Islet precursor cell (in vitro differentiated cells): ENCODE results near the gene HPCAL1.
A peak's percentile ranks its signal among the peaks of the same experiment; 100 is the strongest.
"Not testable (repeated sequence)": the region's sequence is repeated elsewhere in the genome, so short reads cannot be mapped to it uniquely, and the experiment has no call there.

Source experiments
- DNase-seq: peaks from one replicate; pipeline ENCODE4 v3.0.0-alpha.2; 2018

The HPCAL1 gene

DNA sequence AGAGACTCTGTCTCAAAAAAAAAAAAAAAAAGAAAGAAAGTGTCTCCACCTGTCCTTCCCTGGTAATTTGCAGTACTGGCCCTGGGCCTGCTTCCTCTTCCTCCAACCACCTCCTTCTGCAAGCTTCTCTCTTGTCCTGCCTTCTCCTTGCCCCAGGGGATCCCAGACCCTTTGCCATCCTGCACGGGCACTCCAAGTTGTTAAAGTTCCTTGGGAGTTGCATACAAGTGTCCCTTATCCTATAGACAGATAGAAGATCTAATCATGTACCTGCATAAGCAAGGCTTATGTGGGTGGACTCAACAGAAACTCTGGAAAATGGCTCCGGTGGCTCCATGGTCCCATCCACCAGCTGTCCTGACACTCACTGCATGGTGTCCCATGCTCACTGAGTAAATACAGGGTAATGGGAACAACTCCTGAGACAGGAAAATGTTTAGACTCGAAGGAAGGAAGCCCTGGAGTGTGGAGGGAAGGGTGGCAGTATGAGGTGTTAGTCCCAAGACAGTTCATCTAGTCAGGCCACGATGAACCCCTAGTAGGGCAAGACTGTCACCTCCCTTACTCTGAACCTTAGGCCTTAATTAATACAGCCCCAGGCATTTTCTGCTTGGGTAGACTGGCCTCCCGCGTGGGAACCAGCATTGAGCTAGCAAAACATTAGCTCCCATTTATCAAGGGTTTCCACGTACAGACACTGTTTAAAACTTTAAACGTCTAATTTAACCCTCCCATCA lies 128.3 kb downstream of the HPCAL1 start:
- no peak for DNase-seq

DNA sequence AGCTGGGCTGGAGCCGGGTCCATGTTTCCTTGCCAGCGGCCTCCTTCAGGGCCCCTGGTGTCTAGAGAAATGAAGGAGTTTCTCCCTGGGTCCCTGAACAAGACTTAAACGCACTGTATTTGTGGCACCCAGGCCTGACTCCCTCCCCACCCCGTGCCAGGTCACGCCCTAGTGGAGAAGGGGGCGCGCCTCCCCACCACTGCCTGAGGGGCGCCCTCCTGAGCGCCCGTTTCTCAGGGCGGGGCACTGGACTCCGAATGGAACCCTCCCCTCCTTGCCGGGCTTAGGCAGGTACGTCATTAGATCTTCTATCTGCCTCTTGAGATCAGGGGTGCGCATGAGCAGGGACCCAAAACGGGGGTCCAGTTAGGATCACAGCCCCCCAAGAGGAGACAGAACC lies 129.1 kb downstream of the HPCAL1 start:
- DNase-seq: no peak

DNA sequence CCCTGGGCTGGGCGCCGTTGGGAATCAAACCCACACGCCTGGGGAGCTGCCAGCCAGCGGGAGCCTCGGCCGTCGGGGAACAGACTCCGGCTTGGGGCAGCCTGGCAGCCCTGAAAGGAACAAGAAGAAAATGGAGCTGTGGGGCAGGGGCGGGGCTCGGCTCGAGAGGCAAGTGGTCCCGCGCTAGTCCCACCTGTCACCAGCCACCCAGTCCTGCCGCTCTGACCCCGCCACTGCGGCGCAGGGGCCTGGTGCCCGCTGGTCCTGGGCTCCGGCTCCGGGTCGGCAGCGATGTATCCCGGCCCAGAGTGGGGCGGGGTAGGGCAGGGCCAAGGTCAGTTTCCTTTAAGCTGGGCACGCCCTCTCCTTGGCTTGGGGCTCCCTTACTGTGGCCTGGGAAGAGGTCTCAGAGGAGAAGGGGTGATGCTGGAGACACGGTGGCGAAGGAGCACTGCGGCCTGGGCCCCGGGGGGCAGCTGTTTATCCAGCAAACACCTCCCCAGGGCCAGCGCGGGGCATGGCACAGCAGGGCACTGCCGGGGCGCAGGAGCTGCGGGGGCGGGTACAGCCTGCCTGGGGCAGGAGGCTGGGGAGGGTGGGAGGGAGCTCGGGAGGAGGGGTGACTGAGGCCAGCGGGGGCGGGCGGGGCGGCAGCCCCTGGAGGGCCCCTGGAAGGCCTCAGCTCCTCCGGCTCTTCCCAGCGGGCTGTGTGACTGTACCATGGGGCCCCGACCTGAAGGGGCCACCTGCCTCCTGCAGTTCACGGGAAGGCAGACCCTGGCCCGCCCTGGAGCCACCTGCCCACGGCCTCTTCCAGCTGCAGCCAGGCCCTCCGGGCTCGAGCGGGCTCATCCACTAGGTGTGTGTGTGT lies 129.8 kb downstream of the HPCAL1 start:
- no peak for DNase-seq

DNA sequence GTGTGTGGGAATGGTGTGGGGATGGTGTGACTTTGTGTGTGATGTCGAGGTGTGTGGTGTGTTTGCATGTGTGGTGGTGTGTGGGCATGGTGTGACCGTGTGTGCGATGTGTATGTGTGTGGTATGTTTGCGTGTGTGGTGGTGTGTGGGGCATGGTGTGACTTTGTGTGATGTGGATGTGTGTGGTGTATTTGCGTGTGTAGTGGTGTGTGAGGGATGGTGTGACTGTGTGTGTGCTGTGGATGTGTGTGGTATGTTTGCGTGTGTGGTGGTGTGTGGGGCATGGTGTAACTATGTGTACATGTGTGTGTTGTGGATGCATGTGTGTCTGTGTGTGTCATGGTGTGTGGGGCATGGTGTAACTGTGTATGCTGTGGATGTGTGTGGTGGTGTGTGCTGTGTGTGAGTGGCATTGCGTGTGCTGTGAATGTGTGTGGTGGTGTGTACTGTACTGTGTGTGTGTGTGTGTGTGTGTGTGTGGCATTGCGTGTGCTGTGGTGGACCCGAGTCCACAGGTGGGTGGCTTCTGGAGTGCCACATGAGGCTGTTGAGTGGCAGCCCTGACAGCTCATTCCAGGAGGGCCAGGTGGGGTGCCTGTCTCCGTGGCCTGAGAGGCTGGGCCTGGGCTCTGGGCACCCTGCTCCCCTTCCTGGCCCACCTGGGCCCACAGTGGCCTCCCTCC lies 130.7 kb downstream of the HPCAL1 start:
- no peak for DNase-seq

DNA sequence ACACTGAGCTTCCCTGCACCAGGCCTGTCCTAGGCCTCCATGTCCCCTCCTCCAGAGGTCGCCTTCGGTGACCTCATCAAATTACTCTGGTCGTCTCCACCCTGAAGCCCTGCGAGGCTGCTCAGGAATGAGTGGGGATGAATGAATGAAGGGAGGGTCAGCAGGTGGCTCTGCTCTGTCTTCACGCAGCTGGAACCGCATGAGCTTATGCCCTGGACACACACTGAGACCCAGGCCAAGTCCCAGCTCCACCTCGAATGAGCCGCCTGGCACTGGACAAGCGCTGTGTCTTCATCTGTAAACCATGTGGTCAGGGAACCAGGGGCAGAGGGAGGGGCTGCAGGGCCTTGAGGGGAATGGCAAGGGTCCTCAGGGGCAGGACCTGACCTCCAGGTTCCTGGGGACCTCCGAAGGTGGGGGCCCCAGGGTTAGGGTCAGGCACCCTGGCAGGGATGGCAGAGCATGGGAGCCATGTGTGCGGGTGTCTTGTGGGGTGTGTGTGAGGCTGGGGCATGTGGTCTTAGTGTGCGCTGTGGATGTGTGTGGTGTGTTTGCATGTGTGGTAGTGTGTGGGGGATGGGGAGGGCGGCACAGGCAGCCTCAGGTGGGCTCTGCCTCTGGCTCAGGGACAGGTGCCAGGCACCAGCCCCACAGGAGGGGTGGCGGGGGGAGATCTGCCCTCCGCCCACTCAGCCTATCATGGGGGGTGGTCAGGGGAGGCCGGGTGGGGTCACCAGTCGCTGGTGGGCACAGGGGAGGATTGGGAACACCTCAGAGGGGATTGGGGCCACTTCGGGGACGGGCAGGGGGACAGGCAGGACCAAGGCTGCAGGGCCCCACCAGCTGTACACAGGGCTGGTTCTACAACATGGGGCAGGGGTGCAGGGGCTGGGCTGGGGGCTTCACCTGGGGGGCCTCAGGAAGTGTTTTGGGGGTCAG lies 131.5 kb downstream of the HPCAL1 start:
- DNase-seq: peak; percentile 77

DNA sequence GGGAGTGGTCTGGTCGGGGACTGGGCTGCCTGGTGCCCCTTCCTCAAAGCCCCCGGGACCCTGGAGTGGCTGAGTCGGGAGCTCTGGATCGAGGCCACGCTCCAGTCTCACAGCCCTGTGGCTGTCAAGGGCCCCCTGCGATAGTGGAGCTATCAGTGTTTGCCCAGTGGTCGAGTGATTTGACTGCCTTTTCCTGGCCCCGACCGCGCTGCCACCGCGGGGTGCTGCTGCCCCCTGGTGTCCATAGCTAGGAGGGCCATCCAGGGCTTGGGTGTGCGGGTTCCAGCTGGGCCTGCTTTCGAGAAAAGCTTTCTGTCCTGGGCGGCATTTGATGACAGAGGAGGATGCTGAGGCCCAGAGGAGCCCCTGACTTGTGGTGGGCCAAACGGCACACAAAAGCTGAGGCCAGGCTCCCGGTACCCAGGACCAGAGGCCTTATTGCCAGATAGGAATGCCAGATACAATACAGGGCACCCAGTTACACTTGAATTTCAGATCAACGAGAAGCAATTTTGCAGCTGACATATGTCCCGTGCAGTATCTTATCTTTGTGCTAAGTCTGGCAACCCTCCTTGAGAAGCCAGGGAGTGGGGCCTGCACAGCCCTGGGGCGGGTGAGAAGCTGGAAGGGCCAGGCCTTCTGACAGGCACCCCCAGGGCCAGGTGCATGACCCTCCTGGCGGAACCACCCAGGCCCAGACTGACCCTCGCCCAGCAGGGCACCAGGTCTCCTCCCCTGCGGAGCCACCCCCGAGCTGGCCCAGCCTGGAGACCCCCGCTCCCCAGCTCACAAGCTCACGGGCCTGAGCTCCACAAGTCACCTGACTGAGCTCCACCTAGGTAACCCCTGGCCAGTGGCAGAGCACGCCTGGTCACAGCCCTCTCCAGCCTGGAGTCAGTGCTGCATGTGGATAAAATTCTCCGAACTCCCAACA lies 132.4 kb downstream of the HPCAL1 start:
- peak; percentile 91 for DNase-seq

DNA sequence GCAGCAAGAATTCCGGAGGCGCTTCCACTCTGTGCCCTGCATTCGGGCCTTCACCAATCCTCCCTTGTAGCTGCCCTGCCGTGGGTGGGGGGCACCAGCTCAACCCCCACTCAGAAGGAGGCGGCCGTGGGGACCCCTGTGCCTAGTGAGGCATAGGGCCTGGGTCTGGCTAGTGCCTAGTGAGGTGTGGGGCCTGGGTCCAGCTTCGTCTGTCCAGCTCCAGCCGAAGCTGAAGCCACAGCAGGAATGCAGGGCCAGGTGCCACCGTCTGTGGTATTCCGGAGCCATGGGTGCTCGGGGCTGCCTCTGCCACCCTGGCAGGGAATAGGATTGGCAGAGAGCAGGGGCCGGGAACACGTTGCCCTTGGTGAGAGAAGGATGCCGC lies 133.1 kb downstream of the HPCAL1 start:
- no peak for DNase-seq

DNA sequence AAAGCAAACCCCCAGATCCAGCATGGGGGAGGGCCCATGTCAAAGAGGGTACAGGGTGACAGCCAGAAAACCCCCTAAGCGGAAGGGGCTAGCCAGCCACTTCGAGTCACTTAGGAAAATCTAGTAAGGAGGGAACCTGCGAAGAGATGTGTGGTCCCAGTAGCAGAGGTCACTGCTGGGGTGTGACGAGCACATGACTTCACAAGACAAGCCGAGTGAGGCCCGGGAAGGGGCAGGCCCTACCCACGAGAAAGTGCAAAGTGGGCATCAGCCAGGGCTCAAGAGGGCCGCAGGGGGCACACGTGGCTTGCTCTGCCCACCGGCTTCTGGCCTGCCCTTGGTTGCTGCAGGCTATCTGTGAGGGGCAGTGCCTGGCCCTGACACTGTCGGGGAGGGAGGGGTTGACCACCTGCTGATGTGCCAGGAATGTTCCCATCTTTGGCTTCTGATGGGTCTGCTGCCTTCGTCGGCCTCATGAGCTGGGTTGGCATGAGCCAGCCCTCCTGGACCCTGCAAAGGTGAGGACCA lies 133.9 kb downstream of the HPCAL1 start:
- DNase-seq: no peak

DNA sequence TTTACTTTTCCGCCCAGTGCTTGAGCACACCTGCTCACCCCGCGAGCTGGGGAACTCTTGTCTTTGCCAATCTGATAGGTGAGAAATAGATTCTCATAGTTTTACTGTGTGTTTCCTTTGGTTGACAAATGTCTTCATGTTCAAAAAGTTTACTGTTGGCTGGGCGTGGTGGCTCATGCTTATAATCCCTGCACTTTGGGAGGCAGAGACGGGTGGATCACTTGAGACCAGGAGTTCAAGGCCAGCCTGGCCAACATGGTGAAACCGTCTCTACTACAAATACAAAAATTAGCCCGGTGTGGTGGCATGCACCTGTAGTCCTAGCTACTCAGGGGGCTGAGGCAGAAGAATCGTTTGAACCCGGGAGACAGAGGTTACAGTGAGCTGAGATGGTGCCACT lies 135.1 kb downstream of the HPCAL1 start:
- DNase-seq: no peak

DNA sequence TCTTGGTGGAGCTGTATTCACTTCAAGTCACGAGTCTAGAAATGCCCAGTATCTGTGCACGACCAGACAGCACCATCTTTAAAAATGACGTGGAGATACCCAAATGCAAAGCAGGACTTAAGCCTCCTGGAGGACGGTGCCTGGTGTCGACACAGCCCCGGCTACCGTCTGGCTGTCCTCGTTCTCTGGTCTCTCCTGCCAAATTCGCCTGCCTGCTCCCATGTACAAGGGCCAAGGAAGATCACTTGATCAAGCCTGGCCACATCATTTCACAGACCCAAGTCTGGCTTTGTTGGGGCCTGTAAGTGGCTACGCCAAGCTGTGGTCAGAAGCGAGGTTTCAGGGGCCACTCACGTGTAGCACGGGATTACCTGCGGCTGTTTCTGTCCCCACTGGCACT lies 136.0 kb downstream of the HPCAL1 start:
- DNase-seq: peak; percentile 48

DNA sequence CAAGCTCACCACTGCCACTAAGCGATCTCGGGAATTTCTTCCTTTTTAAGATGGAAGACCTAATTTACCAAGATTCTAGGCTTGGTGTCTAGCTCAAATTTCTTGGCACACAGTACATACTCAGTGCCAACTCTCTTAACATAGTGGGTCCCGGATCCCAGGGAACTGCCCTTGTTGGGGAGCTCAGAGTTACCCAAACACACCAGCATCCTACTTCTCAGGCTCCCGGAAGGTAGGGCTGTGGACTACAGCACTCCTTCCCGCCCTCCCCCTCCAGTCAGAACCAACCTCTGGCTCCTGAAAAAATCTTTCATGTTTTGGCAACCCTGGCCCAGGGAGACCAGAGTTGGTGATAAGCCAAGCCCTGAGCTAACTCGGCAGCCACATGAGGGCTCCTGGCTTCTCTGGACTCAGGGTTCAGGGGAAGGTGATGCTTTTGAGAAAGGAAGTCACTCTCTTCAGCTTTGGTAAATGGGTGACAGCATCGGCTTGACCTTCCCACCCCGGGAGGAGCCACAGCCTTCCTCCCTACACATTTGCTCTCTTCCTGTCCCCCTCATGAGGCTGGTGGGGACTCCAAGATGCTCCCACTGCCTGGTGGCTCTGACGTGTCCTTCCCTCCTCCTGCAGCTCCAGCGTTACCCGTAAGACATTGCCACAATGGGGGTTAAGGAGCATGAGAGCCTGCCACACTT lies 136.6 kb downstream of the HPCAL1 start:
- no peak for DNase-seq

DNA sequence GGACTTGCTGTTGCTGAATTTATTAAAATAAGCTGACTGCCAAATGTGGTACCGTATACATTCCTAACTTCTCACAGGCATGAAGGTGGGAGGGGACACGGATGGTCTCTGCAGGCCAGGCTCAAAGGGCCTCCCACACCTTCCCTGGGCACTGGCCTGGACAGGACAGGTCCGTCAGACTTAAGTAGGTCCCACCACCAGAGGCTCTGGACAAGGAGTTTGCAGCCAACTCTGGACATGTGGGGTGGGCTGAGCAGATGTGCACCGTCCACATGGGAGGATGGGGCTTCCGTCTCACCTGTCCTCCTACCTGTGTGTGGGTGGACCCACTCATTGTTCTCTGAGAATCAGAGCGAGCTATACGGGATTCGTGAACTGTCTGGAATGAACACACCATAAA lies 137.3 kb downstream of the HPCAL1 start:
- DNase-seq: no peak

DNA sequence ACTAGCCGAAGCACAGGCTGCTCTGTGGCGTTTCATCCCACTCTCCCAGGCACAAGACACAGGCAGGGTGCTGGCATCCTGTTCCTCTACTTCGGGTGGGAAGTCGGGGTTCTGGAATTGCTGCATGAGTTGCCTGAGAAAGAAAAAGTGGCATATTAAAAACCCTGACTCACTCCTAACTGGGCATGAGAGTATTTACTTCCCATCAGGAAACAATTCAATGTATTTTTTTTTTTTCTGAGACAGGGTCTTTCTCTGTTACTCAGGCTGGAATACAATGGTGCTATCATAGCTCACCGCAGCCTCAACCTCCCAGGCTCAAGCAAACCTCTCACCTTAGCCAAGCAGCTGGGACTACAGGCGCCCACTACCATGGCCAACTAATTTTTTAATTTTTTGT lies 138.0 kb downstream of the HPCAL1 start:
- DNase-seq: no peak

DNA sequence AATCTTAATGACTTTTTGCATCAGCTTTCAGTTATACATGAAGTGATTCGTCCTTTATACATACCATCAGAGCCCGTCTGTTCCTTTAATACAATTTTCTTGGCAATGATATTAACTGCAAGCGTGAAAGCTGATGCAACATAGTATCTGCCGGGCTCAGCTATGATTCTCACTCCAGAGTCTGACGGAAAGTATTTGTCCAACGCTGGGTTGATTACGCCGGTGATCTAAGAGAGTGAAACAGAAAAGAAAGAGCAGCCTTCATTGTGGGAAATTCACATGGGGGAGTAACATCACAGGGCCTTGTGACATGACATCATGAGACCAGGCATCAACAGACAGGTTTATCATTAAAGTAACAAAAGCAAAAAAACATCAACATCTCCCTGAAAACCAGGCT lies 139.2 kb downstream of the HPCAL1 start:
- no peak for DNase-seq

DNA sequence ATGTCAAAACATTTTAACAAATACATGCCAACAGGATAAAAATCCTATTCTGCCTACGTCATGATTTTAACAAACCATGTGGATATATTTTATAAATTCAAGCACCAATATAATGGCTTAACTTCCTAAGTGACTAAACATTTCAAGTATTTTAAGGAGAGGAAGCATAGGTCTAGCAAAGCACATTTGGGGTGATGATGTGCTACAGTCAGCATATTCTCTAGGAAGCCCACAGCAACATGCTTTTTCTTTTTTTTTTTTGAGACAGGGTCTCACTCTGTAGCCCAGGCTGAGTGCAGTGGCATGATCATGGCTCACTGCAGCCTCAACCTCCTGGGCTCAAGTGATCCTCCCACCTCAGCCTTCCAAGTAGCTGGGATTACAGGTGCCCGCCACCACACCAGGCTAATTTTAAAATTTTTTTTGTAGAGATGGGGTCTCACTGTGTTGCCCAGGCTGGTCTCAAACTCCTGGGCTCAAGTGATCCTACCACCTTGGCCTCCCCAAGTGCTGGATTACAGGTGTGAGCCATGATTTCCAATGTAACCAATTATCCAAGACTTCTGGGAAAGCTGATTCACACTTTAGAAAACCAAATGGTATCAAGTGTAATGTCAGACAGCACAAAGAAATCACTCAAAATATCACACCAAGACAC lies 139.9 kb downstream of the HPCAL1 start:
- DNase-seq: not testable (repeated sequence)

DNA sequence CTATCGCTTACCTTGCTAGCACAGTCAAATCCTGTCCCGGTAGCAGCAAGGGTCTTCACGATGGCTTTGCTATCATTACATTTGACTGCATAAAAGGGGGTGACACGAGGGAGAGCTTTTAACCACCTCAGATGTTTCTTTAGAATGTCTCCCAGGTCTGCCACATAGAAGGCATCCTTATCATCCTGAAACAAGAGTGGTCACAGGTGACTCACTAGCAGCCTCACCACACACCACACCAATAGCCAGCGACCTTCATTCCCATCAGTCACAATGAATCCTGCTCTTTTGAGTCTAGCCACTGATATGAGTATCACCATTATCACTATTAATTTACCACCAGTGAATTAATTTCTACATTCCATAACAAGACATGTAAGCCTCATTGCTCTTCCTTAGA lies 141.8 kb downstream of the HPCAL1 start:
- DNase-seq: no peak

DNA sequence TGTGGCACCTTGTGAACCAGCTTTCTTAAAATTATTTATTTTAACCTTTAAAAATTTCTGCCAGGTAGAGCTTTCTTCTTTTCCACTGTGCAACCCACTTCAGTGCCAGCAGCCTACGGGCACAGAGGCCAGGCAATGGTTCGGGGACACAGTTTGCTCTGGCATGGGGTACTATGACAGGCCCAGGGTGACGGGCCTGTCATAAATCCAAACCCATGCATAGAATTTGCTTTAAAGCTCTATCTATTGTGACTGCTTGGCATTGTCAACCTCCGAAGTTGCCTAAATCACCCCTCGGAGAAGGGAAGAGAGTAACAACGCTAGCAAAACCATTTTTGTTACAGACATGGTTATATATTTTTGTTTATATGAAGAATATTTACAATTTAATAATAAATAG lies 143.9 kb downstream of the HPCAL1 start:
- DNase-seq: no peak

DNA sequence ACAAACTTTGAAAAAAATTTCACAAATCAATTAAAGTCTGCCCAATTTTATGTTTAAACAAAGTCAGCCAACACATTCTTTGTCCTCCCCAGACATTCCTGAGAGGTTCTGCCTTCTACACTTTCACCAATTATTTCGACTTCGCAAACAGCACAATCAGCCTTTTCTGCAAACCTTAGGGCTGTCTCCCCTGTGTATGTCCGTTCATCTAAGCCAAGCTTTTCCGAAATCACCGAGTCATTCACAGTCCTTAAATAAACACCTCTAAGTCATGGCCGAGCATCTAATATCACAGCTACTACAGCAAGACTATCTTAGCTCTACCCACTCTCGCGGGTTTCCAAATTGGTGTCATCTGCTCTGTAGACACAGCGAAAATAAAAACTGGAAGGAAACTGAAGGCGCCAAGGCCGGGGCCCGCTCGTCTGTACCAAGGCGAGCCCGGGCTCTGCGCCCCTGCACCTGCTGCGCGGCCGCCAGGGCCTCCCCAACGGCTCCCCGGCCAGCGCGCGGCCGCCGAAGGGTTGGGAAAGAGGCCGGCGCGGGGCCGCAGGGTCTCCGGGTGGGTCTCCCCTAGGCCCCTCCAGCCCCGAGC lies 144.7 kb downstream of the HPCAL1 start:
- DNase-seq: no peak

DNA sequence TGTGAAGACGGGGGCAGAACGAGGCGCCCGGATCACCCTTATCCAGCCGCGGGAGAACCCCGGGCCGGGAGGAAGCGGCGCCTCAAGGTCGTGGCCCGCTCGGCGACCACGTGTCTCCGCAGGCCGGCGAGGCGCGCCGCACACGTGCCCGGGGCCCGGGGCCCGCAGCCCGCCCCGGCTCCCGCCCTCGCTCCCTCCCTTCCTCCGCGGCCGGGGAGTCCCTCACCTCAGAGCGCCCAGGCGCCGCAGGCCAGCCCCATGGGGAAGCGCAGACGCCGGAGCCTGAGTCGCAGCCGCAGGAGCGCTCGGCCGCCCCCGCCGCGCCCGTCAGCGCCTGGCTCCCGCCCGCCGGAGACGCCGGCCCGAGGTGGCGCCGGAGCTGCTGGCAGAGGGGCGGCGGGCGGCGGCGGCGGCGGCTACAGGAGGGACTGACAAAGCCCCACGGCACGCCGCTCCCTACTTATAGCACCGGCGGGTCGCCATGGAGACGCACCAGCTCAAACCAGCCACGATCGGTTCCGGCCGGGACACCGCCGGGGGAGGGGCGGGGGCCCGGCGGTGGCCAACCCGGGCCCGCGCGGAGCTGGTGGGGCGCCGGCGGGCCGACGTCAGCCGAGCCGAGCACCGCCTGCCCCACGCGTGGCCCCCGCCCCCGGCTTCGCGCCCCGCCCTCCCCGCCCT lies 145.3 kb downstream of the HPCAL1 start, which contains the start of gene ODC1:
ODC1 (minus strand) TSS at position 433 of the 681 bp plus-strand sequence. CDS start 3,295 bp downstream, outside the sequence.
- DNase-seq: peak; percentile 95
